Measurements from ENCODE around the gene UNC5A. TPM values are rescaled to one million over a fixed set of nuclear protein-coding genes. Genes with fewer than 3 reads are reported as not detected.

UNC5A gene
- total and polyA plus RNA-seq, 7 donors = 0.03 to 0.25 (median 0.10) TPM; not detected in 4

- intact Hi-C loops (cut with DNase I) = no loop called here
- WGBS, 3 donors = 53 to 61% (median 53%) methylated on average over 5 of the region's 5 CpGs
- DNase-seq (no peak), ATAC-seq (no peak)
- H3K27ac ChIP-seq = no peak overlapping the region
- peaks cover 0 to 80% (median 18%) of the 10 kb centered on the region in 3 donors for H3K27me3 ChIP-seq (ENCODE audit: insufficient read depth in 3 of 3, low read length in 2 of 3)
- no peaks in the 10 kb centered on the region for H3K4me1 ChIP-seq
- no peaks in the 10 kb centered on the region for H3K36me3 ChIP-seq (ENCODE audit: insufficient read depth in 1 of 2, low read depth in 1 of 2)
- H3K9me3 ChIP-seq = no peaks in the 10 kb centered on the region
- TF ChIP-seq CTCF (IDR thresholded peaks at IDR 0.05) = no peak
- H3K4me3 ChIP-seq = no peak overlapping the region
Measured at GRCh38 chr5:176863765-176864098, 53.4 kb downstream of the UNC5A start.

- no peak for TF ChIP-seq CTCF (IDR thresholded peaks at IDR 0.05)
- Histone ChIP-seq H3K4me1 (no peaks in the 10 kb centered on the region), H3K27ac (no peak overlapping the region), H3K9me3 (no peaks in the 10 kb centered on the region), H3K36me3 (ENCODE audit: insufficient read depth in 1 of 2, low read depth in 1 of 2) (no peaks in the 10 kb centered on the region), H3K4me3 (no peak overlapping the region), H3K27me3 (ENCODE audit: insufficient read depth in 3 of 3, low read length in 2 of 3) (peaks cover 0 to 84% (median 16%) of the 10 kb centered on the region in 3 donors)
- intact Hi-C loops (cut with DNase I) = no loop called here
- no peak for ATAC-seq
- DNase-seq = no peak
- WGBS, 3 donors = 83 to 92% (median 85%) methylated on average over 8 of the region's 8 CpGs
Measured at GRCh38 chr5:176864755-176865154, 54.4 kb downstream of the UNC5A start.

GRCh38 chr5:176865964-176866363 is 55.6 kb downstream of the UNC5A start:
- no peaks in the 10 kb centered on the region for H3K36me3 ChIP-seq (ENCODE audit: insufficient read depth in 1 of 2, low read depth in 1 of 2)
- H3K4me3 ChIP-seq = no peak overlapping the region
- peaks cover 0 to 75% (median 16%) of the 10 kb centered on the region in 3 donors for H3K27me3 ChIP-seq (ENCODE audit: insufficient read depth in 3 of 3, low read length in 2 of 3)
- intact Hi-C loops (cut with DNase I) = no loop called here
- 80 to 93% (median 81%) methylated on average over 7 of the region's 7 CpGs for WGBS, 3 donors
- ATAC-seq (no peak), DNase-seq (no peak)
- TF ChIP-seq CTCF (IDR thresholded peaks at IDR 0.05) = no peak
- no peak overlapping the region for H3K27ac ChIP-seq
- no peaks in the 10 kb centered on the region for H3K4me1 ChIP-seq
- no peaks in the 10 kb centered on the region for H3K9me3 ChIP-seq

GRCh38 chr5:176866707-176867310 is 56.5 kb downstream of the UNC5A start:
- H3K27me3 ChIP-seq (ENCODE audit: insufficient read depth in 3 of 3, low read length in 2 of 3) = peaks cover 0 to 68% (median 16%) of the 10 kb centered on the region in 3 donors
- WGBS, 3 donors = 38 to 45% (median 42%) methylated on average over 16 of the region's 16 CpGs
- no peak for ATAC-seq

More at GRCh38 chr5:176866707-176867310, 56.5 kb downstream of the UNC5A start:
- Histone ChIP-seq H3K36me3 (ENCODE audit: insufficient read depth in 1 of 2, low read depth in 1 of 2) (no peaks in the 10 kb centered on the region), H3K4me1 (no peaks in the 10 kb centered on the region), H3K4me3 (no peak overlapping the region), H3K27ac (no peak overlapping the region), H3K9me3 (no peaks in the 10 kb centered on the region)
- TF ChIP-seq CTCF (IDR thresholded peaks at IDR 0.05) = no peak
- intact Hi-C loops (cut with DNase I) = no loop called here
- no peak for DNase-seq
